TTC549 (cell line): ENCODE data around the gene RNASE13.
"Not testable (repeated sequence)": the region's sequence is repeated elsewhere in the genome, so short reads cannot be mapped to it uniquely, and the experiment has no call there.

Experiments
- FAIRE-seq: peaks from 2 replicates; lab custom pipeline; 2012; peaks lifted over from hg19 to GRCh38; lab: Jason Lieb, UNC

RNASE13 gene

DNA sequence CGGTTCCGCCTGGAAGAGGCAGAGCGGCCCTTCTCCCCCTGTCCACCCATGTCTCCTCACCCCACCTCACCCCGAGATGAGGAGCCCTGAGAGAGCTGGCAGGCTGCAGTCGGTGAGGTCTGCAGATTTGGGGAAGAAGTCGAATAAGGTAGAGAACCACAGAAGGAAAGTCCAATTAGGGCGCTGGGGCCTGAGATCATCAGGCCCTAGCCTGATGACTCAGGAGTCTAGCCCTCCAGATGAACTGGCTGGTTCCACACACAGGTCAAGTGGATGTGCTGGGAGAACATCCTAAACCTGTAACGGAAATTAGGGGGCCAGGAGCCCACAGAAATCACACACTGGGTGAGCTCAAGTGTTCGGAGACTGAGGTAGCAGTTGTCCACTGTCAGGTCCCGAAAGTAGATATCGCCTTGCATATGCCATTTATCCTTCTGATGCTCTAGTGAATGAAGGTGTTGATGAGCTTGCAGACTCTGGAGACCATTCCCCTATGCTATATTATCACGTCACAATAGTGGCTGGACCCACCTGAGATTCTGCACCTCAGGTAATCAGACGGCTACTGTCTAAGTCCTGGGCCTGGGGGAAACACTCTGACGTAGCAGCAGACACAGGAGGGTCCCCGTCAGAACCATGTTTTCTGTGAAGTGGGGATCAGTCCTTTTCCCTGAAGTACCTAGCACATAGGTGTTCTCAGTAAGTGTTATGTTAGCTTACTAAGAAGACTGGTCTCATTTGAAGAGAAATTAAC is 45.7 kb downstream of the RNASE13 start:
- FAIRE-seq: no peak

DNA sequence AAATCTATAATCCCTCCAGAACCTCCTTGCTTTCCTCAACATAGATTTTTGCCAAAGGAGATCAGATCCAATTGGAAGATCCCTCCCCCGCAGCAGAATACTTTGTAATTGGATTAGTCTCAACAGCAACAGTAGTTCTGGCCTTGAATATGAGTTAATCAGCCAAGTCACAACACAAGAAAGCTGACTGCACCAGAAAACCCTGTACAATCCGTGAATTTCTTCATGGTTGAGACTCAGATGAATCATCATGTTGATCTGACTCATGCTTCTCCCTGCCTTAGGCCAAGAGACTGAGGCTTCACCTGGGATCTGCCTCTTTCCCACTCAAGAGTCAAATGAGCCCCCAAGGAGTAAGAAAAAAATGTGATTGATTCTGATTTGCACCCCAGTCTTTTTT is 47.8 kb downstream of the RNASE13 start:
- FAIRE-seq: no peak

DNA sequence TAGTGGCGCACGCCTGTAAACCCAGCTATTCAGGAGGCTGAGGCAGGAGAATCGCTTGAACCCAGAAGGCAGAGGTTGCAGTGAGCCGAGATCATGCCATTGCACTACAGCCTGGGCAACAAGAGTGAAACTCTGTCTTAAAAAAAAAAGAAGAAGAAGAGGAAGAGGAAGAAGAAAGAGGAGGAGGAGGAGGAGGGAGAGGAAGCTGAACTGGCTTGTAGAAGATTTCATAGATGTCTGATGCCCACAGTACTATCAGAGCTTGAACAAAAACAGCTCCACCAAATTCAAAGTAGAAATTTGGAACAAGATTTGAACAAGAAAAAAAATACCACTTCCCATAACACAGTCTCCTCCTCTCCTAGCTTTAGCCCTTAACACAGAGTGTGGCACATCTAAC is 49.0 kb downstream of the RNASE13 start:
- FAIRE-seq: not testable (repeated sequence)
